K562 (cell line): ENCODE measurements around the gene ANAPC5. TPM values are rescaled to one million over a fixed set of nuclear protein-coding genes. Genes with fewer than 3 reads are reported as not detected.

Experiments used
- ATAC-seq: fragments of 200-7000 bp; cut with Tn5 transposase; 3 replicates; pipeline ENCODE4 v1.9.1; 2020; ENCODE audit warnings: moderate library complexity
- BruUV-seq: library from RNA; stranded (reverse); fragments of 400-500 nt; replicated peaks from 2 replicates; lab custom pipeline; 2021; lab: Mats Ljungman, UMichigan
- CTCF ChIA-PET: fragments of 300-600 bp; formaldehyde crosslinking; extraction: SDS; loops from one replicate; lab custom pipeline; 2021; ENCODE audit warnings: low intra/inter-chr PET ratio; lab: Yijun Ruan, JAX
- POLR2A ChIA-PET: fragments of 300-600, 350-650 bp; sonication (Branson Sonifier 250); formaldehyde crosslinking; extraction: SDS; loops from one replicate; lab custom pipeline; 2021; ENCODE audit warnings: antibody characterized with exemption, inconsistent platforms; lab: Yijun Ruan, JAX
- DNase-seq, 4 experiments: peaks; one replicate each; pipeline versions ENCODE4 v3.0.0 to v3.0.0-alpha.2; 2011 to 2018; ENCODE audit warnings: low spot score in 3 of 4, mixed read lengths in 3 of 4; ENCODE audit errors: extremely low read depth in 1 of 4
- FAIRE-seq: peaks from 2 replicates; lab custom pipeline; 2011; peaks lifted over from hg19 to GRCh38; lab: Jason Lieb, UNC
- H2AFZ ChIP-seq: 2 replicates; pipeline ENCODE4 v1.6.0; 2011; ENCODE audit warnings: low read depth, low read length, control low read depth, inconsistent platforms
- H3K27ac ChIP-seq: fragments of 200-600 bp; 3 replicates; pipeline ENCODE4 v1.8.0; 2011; ENCODE audit warnings: low read depth, mild to moderate bottlenecking, control low read depth, inconsistent platforms, low read length, moderate library complexity, mixed read lengths; ENCODE audit errors: extremely low read depth
- H3K27me3 ChIP-seq, 2 experiments: fragments of 300-600 bp in 1 of 2; 2 replicates in 1 of 2; 3 replicates in 1 of 2; pipeline versions ENCODE4 v1.6.0 to v1.8.0; 2011; ENCODE audit warnings: inconsistent platforms in 2 of 2, low read length in 2 of 2, mild to moderate bottlenecking in 1 of 2, mixed read lengths in 1 of 2, moderate library complexity in 1 of 2; ENCODE audit not compliant: control insufficient read depth in 2 of 2, insufficient read depth in 2 of 2
- H3K36me3 ChIP-seq: fragments of 300-600 bp; 3 replicates; pipeline ENCODE4 v1.8.0; 2011; ENCODE audit warnings: mild to moderate bottlenecking, low read length, inconsistent platforms; ENCODE audit not compliant: control insufficient read depth, insufficient read depth
- H3K4me1 ChIP-seq, 2 experiments: fragments of 200-600 bp in 1 of 2; replicated peaks in 1 of 2; 2 replicates in 1 of 2; 3 replicates in 1 of 2; pipeline versions ENCODE4 v1.5.1 to v1.8.0; 2011; ENCODE audit warnings: inconsistent platforms in 2 of 2, low read length in 2 of 2, mild to moderate bottlenecking in 1 of 2, mixed read lengths in 1 of 2, moderate library complexity in 1 of 2; ENCODE audit not compliant: control insufficient read depth in 2 of 2, insufficient read depth in 2 of 2
- H3K4me2 ChIP-seq: 2 replicates; pipeline ENCODE4 v1.6.1; 2011; ENCODE audit warnings: low read length, control low read depth, inconsistent platforms, mixed read lengths; ENCODE audit not compliant: insufficient read depth
- H3K4me3 ChIP-seq: fragments of 200-600 bp; sonication (generic), shearing (Covaris generic); 2 replicates; pipeline ENCODE4 v1.5.1; 2016; ENCODE audit warnings: control low read depth, inconsistent platforms
- H3K79me2 ChIP-seq: fragments of 200-600 bp; 3 replicates; pipeline ENCODE4 v1.8.0; 2011; ENCODE audit warnings: low read length, inconsistent platforms; ENCODE audit not compliant: control insufficient read depth, insufficient read depth
- H3K9ac ChIP-seq, 2 experiments: 2 replicates each; pipeline versions ENCODE4 v1.6.0 to v1.6.1; 2011; ENCODE audit warnings: low read depth in 2 of 2, low read length in 2 of 2, control low read depth in 1 of 2, inconsistent platforms in 1 of 2, mild to moderate bottlenecking in 1 of 2, mixed read lengths in 1 of 2; ENCODE audit not compliant: insufficient read depth in 1 of 2
- H3K9me1 ChIP-seq: one replicate; pipeline ENCODE4 v1.6.0; 2011; ENCODE audit warnings: inconsistent platforms, mild to moderate bottlenecking, low read length, moderate library complexity; ENCODE audit not compliant: control insufficient read depth, insufficient read depth
- H3K9me3 ChIP-seq: replicated peaks from 2 replicates; pipeline ENCODE4 v1.5.1; 2011; ENCODE audit warnings: low read depth, low read length, inconsistent platforms; ENCODE audit not compliant: control insufficient read depth, insufficient read depth
- H4K20me1 ChIP-seq: replicated peaks from 2 replicates; pipeline ENCODE4 v1.6.1; 2011; ENCODE audit warnings: low read length, inconsistent platforms, mixed read lengths; ENCODE audit not compliant: control insufficient read depth, insufficient read depth
- CBX3 ChIP-seq, 2 experiments: IDR thresholded peaks; 1 replicate in 1 of 2; 2 replicates in 1 of 2; pipeline ENCODE4 v1.6.1; 2012; ENCODE audit warnings: inconsistent platforms in 2 of 2, low read length in 2 of 2, borderline replicate concordance in 1 of 2, control low read depth in 1 of 2
- CTCF ChIP-seq, 3 experiments: IDR thresholded peaks in 2 of 3; conservative IDR thresholded peaks in 1 of 3; 2 replicates each; pipeline ENCODE4 v1.5.1; 2011 to 2012; ENCODE audit warnings: low read length in 3 of 3, mild to moderate bottlenecking in 3 of 3, control low read depth in 2 of 3, improper control_type of control experiment in 1 of 3, inconsistent platforms in 1 of 3, low read depth in 1 of 3, mixed read lengths in 1 of 3, moderate library complexity in 1 of 3; ENCODE audit not compliant: insufficient read depth in 2 of 3
- FOXK1 ChIP-seq: sonication (generic); formaldehyde crosslinking; IDR thresholded peaks from 2 replicates; pipeline ENCODE4 v1.8.0; 2022; ENCODE audit warnings: missing genetic modification reagents, mild to moderate bottlenecking, borderline replicate concordance
- ILF3 ChIP-seq: fragments of 450-650 bp; IDR thresholded peaks from 2 replicates; pipeline ENCODE4 v1.6.1; 2018; ENCODE audit warnings: antibody characterized with exemption, mild to moderate bottlenecking, moderate library complexity, borderline replicate concordance
- IRF2 ChIP-seq: sonication (generic); formaldehyde crosslinking; IDR thresholded peaks from 2 replicates; pipeline ENCODE4 v1.8.1; 2022; ENCODE audit warnings: mild to moderate bottlenecking, missing genetic modification reagents
- JUNB ChIP-seq: fragments of 450-650 bp; formaldehyde crosslinking; conservative IDR thresholded peaks from 2 replicates; pipeline ENCODE4 v1.4.0; 2020; ENCODE audit warnings: mild to moderate bottlenecking
- KDM4B ChIP-seq, 2 experiments: fragments of 450-650 bp in 1 of 2; sonication (generic) in 1 of 2; IDR thresholded peaks; 2 replicates each; pipeline ENCODE4 v1.6.1; 2016 to 2017; ENCODE audit warnings: borderline replicate concordance in 2 of 2, antibody characterized with exemption in 1 of 2, low read depth in 1 of 2, mild to moderate bottlenecking in 1 of 2
- KLF10 ChIP-seq: fragments of 250-450 bp; sonication (Bioruptor Pico); IDR thresholded peaks from 2 replicates; pipeline ENCODE4 v1.6.1; 2021; ENCODE audit warnings: matching md5 sums
- MCM7 ChIP-seq, 2 experiments: fragments of 450-650 bp; IDR thresholded peaks; 2 replicates each; pipeline ENCODE4 v1.6.1; 2016 to 2018
- PRDM10 ChIP-seq: fragments of 450-650 bp; IDR thresholded peaks from 2 replicates; pipeline ENCODE4 v1.6.1; 2018; ENCODE audit not compliant: partially characterized antibody
- SREBF2 ChIP-seq: sonication (generic); formaldehyde crosslinking; IDR thresholded peaks from 2 replicates; pipeline ENCODE4 v1.4.0; 2020; ENCODE audit warnings: mild to moderate bottlenecking, missing genetic modification reagents
- THRAP3 ChIP-seq: fragments of 450-650 bp; IDR thresholded peaks from 2 replicates; pipeline ENCODE4 v1.6.1; 2016; ENCODE audit warnings: mild to moderate bottlenecking, inconsistent platforms, borderline replicate concordance
- ZFP1 ChIP-seq: fragments of 450-650 bp; formaldehyde crosslinking; IDR thresholded peaks from 2 replicates; pipeline ENCODE4 v1.4.0; 2020; ENCODE audit warnings: mild to moderate bottlenecking, mixed read lengths
- ZNF197 ChIP-seq: fragments of 200-800 bp; sonication (Bioruptor generic); IDR thresholded peaks from 2 replicates; pipeline ENCODE4 v1.6.1; 2016; ENCODE audit warnings: low read depth, missing genetic modification characterization, missing compliant biosample characterization
- ZNF23 ChIP-seq: fragments of 250-450 bp; sonication (Bioruptor Pico); IDR thresholded peaks from 2 replicates; pipeline ENCODE4 v1.4.0; 2020; ENCODE audit warnings: mild to moderate bottlenecking
- ZNF583 ChIP-seq: fragments of 250-450 bp; sonication (Bioruptor Pico); IDR thresholded peaks from 2 replicates; pipeline ENCODE4 v1.4.0; 2020
- WGBS: fragments of 100-300 bp; shearing (Covaris generic); methylation state at CpG from one replicate; pipeline ENCODE4 v1.1.6; 2016; ENCODE audit warnings: low coverage, mixed read lengths; ENCODE audit not compliant: insufficient coverage; ENCODE audit errors: missing lambda C conversion rate; 5-methylcytosine and 5-hydroxymethylcytosine counted together
- in situ Hi-C: fragments of 300-500 bp; cut with MboI; formaldehyde crosslinking; loops from 4 replicates; pipeline ENCODE4 v1.15.0; 2018; ENCODE audit warnings: inconsistent platforms, mixed read lengths
- intact Hi-C: fragments of 100-400 bp; cut with micrococcal nuclease; formaldehyde crosslinking; loops from 2 replicates; pipeline ENCODE4 v1.14.2; 2022
- polyA plus RNA-seq, 8 experiments: library from polyadenylated mRNA; depleted of rRNA in 4 of 8; stranded (reverse) in 5 of 8; unstranded in 3 of 8; fragments of >200 nt; fragmentation: Nextera tagmentation in 2 of 8; fragmentation: Illumina TruSeq in 1 of 8; extraction: Ambion mirVana in 2 of 8; extraction: Trizol in 1 of 8; gene quantifications; 2 replicates each; pipeline versions ENCODE4 v1.2.1 to v1.2.3, GENCODE V29; 2011 to 2014; ENCODE audit warnings: inconsistent platforms in 1 of 8, missing spikeins in 1 of 8
- total RNA-seq, 7 experiments: library from RNA; depleted of rRNA in 6 of 7; stranded (reverse); fragments of >200 nt in 6 of 7; fragmentation: Illumina TruSeq in 2 of 7; extraction: Trizol in 2 of 7; gene quantifications; 2 replicates each; pipeline versions ENCODE4 v1.2.1 to v1.2.3, GENCODE V29; 2011 to 2021; ENCODE audit warnings: low replicate concordance in 1 of 7

Gene ANAPC5
- total and polyA plus RNA-seq, 9 of the 15 experiments (the other 6 are each of a cell fraction or from before 2014, with no cell fraction given): 136 to 315 (median 197) TPM

GRCh38 chr12:121264951-121265515 lies 87.2 kb downstream of the ANAPC5 start:
- H3K27ac ChIP-seq: no peak overlapping the region
- no peaks in the 10 kb centered on the region for H3K9me3 ChIP-seq
- H3K79me2 ChIP-seq: no peaks in the 10 kb centered on the region
- H3K9me1 ChIP-seq: no peaks in the 10 kb centered on the region
- no peaks in the 10 kb centered on the region for H4K20me1 ChIP-seq
- DNase-seq (no peak), ATAC-seq (no peak), FAIRE-seq (no peak)
- H3K9ac ChIP-seq: no peak overlapping the region
- peaks cover 7 to 18% of the 10 kb centered on the region in 2 experiments; a peak in 4 of 5 replicates for H3K4me1 ChIP-seq
- no peak overlapping the region for H3K4me3 ChIP-seq
- peaks cover 64% of the 10 kb centered on the region for H3K36me3 ChIP-seq
- 82% methylated on average over 8 of the region's 10 CpGs for WGBS
- no peak overlapping the region for H2AFZ ChIP-seq
- POLR2A ChIA-PET: interaction anchor here (0.7 to 1.8 kb wide), 2 partner anchors 14 to 32 kb away, joined by 3 to 5 read pairs; partner anchors contain the start of gene CAMKK2
- TF ChIP-seq SREBF2 (CRISPR knock-in tag) (no peak), CBX3 (IDR thresholded peaks at IDR 0.05; ENCODE audit: borderline replicate concordance in 1 of 2, low read length in 2 of 2) (no peak), JUNB (no peak), THRAP3 (no peak), IRF2 (CRISPR knock-in tag) (no peak), ZNF583 (no peak), MCM7 (IDR thresholded peaks at IDR 0.05) (no peak), ILF3 (no peak), FOXK1 (CRISPR knock-in tag) (no peak), PRDM10 (no peak), KLF10 (CRISPR knock-in tag) (no peak), ZFP1 (CRISPR knock-in tag) (no peak), KDM4B (IDR thresholded peaks at IDR 0.05; ENCODE audit: borderline replicate concordance in 2 of 2, low read depth in 1 of 2) (no peak), CTCF (IDR thresholded peaks at IDR 0.05 in 2 of 3, conservative IDR thresholded peaks at IDR 0.05 in 1 of 3; ENCODE audit: insufficient read depth in 2 of 3, low read depth in 1 of 3, low read length in 3 of 3) (no peak), ZNF23 (CRISPR knock-in tag) (no peak), ZNF197 (CRISPR knock-in tag) (no peak)
- H3K27me3 ChIP-seq: no peaks in the 10 kb centered on the region
- intact Hi-C loops: no loop called here
- BruUV-seq: no TSS peak
- CTCF ChIA-PET: interaction anchor here (0.6 kb wide), 1 partner anchor 127 kb away, joined by 3 read pairs; no protein-coding TSS in a partner anchor
- in situ Hi-C loops: no loop called here
- H3K4me2 ChIP-seq: no peak overlapping the region
